NB4 (cell line): ENCODE data around the gene WDR44.

Experiments
- CTCF ChIP-seq: IDR thresholded peaks from one replicate; pipeline ENCODE4 v1.5.1; 2012; ENCODE audit warnings: low read depth, low read length
- POLR2A ChIP-seq: IDR thresholded peaks from 2 replicates; pipeline ENCODE4 v1.6.1; 2011; ENCODE audit warnings: mild to moderate bottlenecking; ENCODE audit not compliant: insufficient read length; ENCODE audit errors: extremely low read depth

- TF ChIP-seq CTCF = no peak
- TF ChIP-seq POLR2A = no peak
Measured at GRCh38 chrX:118353081-118353850, 7.4 kb downstream of the WDR44 start.
